WTC11 (cell line): Measurements from ENCODE around the gene PTPRN2. TPM values are rescaled to one million over a fixed set of nuclear protein-coding genes. Genes with fewer than 3 reads are reported as not detected.

Source experiments
- ATAC-seq: fragments of 200-7000 bp; cut with Tn5 transposase; 2 replicates; pipeline ENCODE4 v1.10.0; 2021; ENCODE audit warnings: mild to moderate bottlenecking, moderate library complexity
- CTCF ChIA-PET: fragments of 300-600 bp; sonication (Branson Sonifier 250); formaldehyde crosslinking; loops from one replicate; lab custom pipeline; 2021; ENCODE audit warnings: antibody characterized with exemption; lab: Charles Lee
- POLR2A ChIA-PET: fragments of 350-600 bp; sonication (Branson Sonifier 250); formaldehyde crosslinking; loops from one replicate; lab custom pipeline; 2021; ENCODE audit warnings: antibody characterized with exemption; lab: Charles Lee
- DNase-seq: peaks from one replicate; pipeline ENCODE4 v3.0.0; 2021; ENCODE audit warnings: low spot score
- H3K27ac Mint-ChIP-seq: 2 replicates; pipeline ENCODE4 v1.8.0; 2021; ENCODE audit warnings: mixed read lengths
- H3K27me3 Mint-ChIP-seq: 2 replicates; pipeline ENCODE4 v1.8.0; 2021; ENCODE audit warnings: low read depth, mild to moderate bottlenecking, moderate library complexity, mixed read lengths
- H3K36me3 Mint-ChIP-seq: 2 replicates; pipeline ENCODE4 v1.8.0; 2021; ENCODE audit warnings: mixed read lengths
- H3K4me1 Mint-ChIP-seq: 2 replicates; pipeline ENCODE4 v1.8.0; 2022; ENCODE audit warnings: mixed read lengths
- H3K4me3 Mint-ChIP-seq: 2 replicates; pipeline ENCODE4 v1.8.0; 2021; ENCODE audit warnings: mild to moderate bottlenecking, moderate library complexity, mixed read lengths
- H3K9me3 Mint-ChIP-seq: 2 replicates; pipeline ENCODE4 v1.8.0; 2021; ENCODE audit warnings: mixed read lengths
- ATF1 ChIP-seq: sonication (generic); formaldehyde crosslinking; IDR thresholded peaks from 2 replicates; pipeline ENCODE4 v1.8.1; 2023; ENCODE audit warnings: mild to moderate bottlenecking, moderate library complexity, missing genetic modification reagents
- ELF4 ChIP-seq: sonication (generic); formaldehyde crosslinking; IDR thresholded peaks from 2 replicates; pipeline ENCODE4 v1.8.1; 2022; ENCODE audit warnings: low read depth, mild to moderate bottlenecking, moderate library complexity, missing genetic modification reagents
- JAZF1 ChIP-seq: fragments of 250-450 bp; sonication (Bioruptor Pico); IDR thresholded peaks from 2 replicates; pipeline ENCODE4 v1.9.0; 2021; ENCODE audit warnings: moderate library complexity, mild to moderate bottlenecking, inconsistent platforms
- KAT7 ChIP-seq: sonication (generic); formaldehyde crosslinking; IDR thresholded peaks from 2 replicates; pipeline ENCODE4 v1.8.1; 2023; ENCODE audit warnings: missing genetic modification reagents, mild to moderate bottlenecking, borderline replicate concordance
- MYBL2 ChIP-seq: sonication (generic); formaldehyde crosslinking; IDR thresholded peaks from 2 replicates; pipeline ENCODE4 v1.8.1; 2023; ENCODE audit warnings: mild to moderate bottlenecking, moderate library complexity, missing genetic modification reagents
- NFE2L1 ChIP-seq: sonication (generic); formaldehyde crosslinking; IDR thresholded peaks from 2 replicates; pipeline ENCODE4 v1.8.1; 2023; ENCODE audit warnings: missing genetic modification reagents
- NR3C1 ChIP-seq: sonication (generic); formaldehyde crosslinking; conservative IDR thresholded peaks from 2 replicates; pipeline ENCODE4 v1.8.1; 2023; ENCODE audit warnings: low read depth, mild to moderate bottlenecking, missing genetic modification reagents
- RORB ChIP-seq: fragments of 250-450 bp; sonication (Bioruptor Pico); IDR thresholded peaks from 2 replicates; pipeline ENCODE4 v1.9.0; 2021; ENCODE audit warnings: mild to moderate bottlenecking
- SMAD3 ChIP-seq: sonication (generic); formaldehyde crosslinking; IDR thresholded peaks from 2 replicates; pipeline ENCODE4 v1.8.0; 2022; ENCODE audit warnings: missing genetic modification reagents, mild to moderate bottlenecking, borderline replicate concordance
- SOX15 ChIP-seq: fragments of 250-450 bp; sonication (Bioruptor Pico); IDR thresholded peaks from 2 replicates; pipeline ENCODE4 v1.9.0; 2021; ENCODE audit warnings: mild to moderate bottlenecking
- SP1 ChIP-seq: sonication (generic); formaldehyde crosslinking; conservative IDR thresholded peaks from 2 replicates; pipeline ENCODE4 v1.8.1; 2022; ENCODE audit warnings: missing genetic modification reagents
- TEAD4 ChIP-seq: sonication (generic); formaldehyde crosslinking; IDR thresholded peaks from 2 replicates; pipeline ENCODE4 v1.8.0; 2022; ENCODE audit warnings: mild to moderate bottlenecking, missing genetic modification reagents
- TP53 ChIP-seq: sonication (generic); formaldehyde crosslinking; IDR thresholded peaks from 2 replicates; pipeline ENCODE4 v1.8.1; 2023; ENCODE audit warnings: mild to moderate bottlenecking, missing genetic modification reagents
- ZNF219 ChIP-seq: sonication (generic); formaldehyde crosslinking; IDR thresholded peaks from 2 replicates; pipeline ENCODE4 v1.8.0; 2023; ENCODE audit warnings: missing genetic modification reagents, mild to moderate bottlenecking, borderline replicate concordance
- ZNF416 ChIP-seq: fragments of 250-450 bp; sonication (Bioruptor Pico); IDR thresholded peaks from 2 replicates; pipeline ENCODE4 v1.9.0; 2021; ENCODE audit warnings: mild to moderate bottlenecking, inconsistent platforms
- total RNA-seq: library from RNA; stranded (reverse); gene quantifications from 3 replicates; pipeline ENCODE4 v1.2.3, GENCODE V29; 2021
- TF ChIP-seq, protein P1 (sequence below): sonication (generic); formaldehyde crosslinking; IDR thresholded peaks from 2 replicates; pipeline ENCODE4 v1.8.0; 2022; ENCODE audit warnings: mild to moderate bottlenecking, missing genetic modification reagents
- TF ChIP-seq, protein P2 (sequence below): sonication (generic); formaldehyde crosslinking; IDR thresholded peaks from 2 replicates; pipeline ENCODE4 v1.8.1; 2022; ENCODE audit warnings: mild to moderate bottlenecking, missing genetic modification reagents, moderate library complexity, borderline replicate concordance
- TF ChIP-seq, protein P3 (sequence below): sonication (generic); formaldehyde crosslinking; conservative IDR thresholded peaks from 2 replicates; pipeline ENCODE4 v1.8.1; 2022; ENCODE audit warnings: mild to moderate bottlenecking, missing genetic modification reagents
- TF ChIP-seq, protein P4 (sequence below): sonication (generic); formaldehyde crosslinking; IDR thresholded peaks from 2 replicates; pipeline ENCODE4 v1.8.0; 2022; ENCODE audit warnings: mild to moderate bottlenecking, missing genetic modification reagents
- TF ChIP-seq, protein P5 (sequence below): fragments of 250-450 bp; sonication (Bioruptor Pico); IDR thresholded peaks from 2 replicates; pipeline ENCODE4 v1.9.0; 2021; ENCODE audit warnings: mild to moderate bottlenecking
- TF ChIP-seq, protein P6 (sequence below): sonication (generic); formaldehyde crosslinking; IDR thresholded peaks from 2 replicates; pipeline ENCODE4 v1.8.0; 2023; ENCODE audit warnings: missing genetic modification reagents

The PTPRN2 gene
- total RNA-seq, 1 experiment from 2014 or later, result 4.7 TPM

DNA sequence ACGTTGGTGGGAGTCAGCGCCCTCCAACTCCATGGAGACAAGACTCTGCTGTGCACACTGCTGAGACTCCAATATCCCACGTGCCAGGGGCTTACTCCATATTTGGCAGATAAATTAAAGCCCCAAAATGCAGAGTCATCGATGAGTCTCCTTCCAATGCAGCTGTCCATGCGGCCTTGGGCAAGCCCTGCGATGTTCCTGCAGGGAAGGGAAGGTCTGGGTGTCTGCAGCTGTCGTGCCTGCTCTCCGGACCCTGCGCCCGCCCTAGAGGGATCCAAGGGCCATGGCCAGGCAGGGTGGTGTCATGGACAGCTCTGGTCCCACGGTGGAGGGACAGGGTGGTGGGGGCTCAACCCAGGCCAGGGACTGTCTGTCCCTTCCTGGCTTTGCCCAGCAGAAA is 185.2 kb downstream of the PTPRN2 start:
- no peak overlapping the region for H3K27ac Mint-ChIP-seq
- POLR2A ChIA-PET, result no interaction called here
- H3K9me3 Mint-ChIP-seq, result peaks cover 18% of the 10 kb centered on the region
- H3K27me3 Mint-ChIP-seq, result no peaks in the 10 kb centered on the region
- TF ChIP-seq JAZF1 (CRISPR knock-in tag) (no peak), ELF4 (CRISPR knock-in tag) (no peak), SOX15 (no peak), ZNF219 (no peak), ZNF416 (no peak), ATF1 (CRISPR knock-in tag) (no peak), SP1 (CRISPR knock-in tag) (no peak), SMAD3 (no peak), NFE2L1 (CRISPR knock-in tag) (no peak)
- TF ChIP-seq, protein P1, sequence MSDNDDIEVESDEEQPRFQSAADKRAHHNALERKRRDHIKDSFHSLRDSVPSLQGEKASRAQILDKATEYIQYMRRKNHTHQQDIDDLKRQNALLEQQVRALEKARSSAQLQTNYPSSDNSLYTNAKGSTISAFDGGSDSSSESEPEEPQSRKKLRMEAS (CRISPR knock-in tag), result no peak
- TF ChIP-seq, protein P2, sequence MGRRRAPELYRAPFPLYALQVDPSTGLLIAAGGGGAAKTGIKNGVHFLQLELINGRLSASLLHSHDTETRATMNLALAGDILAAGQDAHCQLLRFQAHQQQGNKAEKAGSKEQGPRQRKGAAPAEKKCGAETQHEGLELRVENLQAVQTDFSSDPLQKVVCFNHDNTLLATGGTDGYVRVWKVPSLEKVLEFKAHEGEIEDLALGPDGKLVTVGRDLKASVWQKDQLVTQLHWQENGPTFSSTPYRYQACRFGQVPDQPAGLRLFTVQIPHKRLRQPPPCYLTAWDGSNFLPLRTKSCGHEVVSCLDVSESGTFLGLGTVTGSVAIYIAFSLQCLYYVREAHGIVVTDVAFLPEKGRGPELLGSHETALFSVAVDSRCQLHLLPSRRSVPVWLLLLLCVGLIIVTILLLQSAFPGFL, result no peak
- TF ChIP-seq, protein P3, sequence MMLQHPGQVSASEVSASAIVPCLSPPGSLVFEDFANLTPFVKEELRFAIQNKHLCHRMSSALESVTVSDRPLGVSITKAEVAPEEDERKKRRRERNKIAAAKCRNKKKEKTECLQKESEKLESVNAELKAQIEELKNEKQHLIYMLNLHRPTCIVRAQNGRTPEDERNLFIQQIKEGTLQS (CRISPR knock-in tag), result no peak
- TF ChIP-seq, protein P4, sequence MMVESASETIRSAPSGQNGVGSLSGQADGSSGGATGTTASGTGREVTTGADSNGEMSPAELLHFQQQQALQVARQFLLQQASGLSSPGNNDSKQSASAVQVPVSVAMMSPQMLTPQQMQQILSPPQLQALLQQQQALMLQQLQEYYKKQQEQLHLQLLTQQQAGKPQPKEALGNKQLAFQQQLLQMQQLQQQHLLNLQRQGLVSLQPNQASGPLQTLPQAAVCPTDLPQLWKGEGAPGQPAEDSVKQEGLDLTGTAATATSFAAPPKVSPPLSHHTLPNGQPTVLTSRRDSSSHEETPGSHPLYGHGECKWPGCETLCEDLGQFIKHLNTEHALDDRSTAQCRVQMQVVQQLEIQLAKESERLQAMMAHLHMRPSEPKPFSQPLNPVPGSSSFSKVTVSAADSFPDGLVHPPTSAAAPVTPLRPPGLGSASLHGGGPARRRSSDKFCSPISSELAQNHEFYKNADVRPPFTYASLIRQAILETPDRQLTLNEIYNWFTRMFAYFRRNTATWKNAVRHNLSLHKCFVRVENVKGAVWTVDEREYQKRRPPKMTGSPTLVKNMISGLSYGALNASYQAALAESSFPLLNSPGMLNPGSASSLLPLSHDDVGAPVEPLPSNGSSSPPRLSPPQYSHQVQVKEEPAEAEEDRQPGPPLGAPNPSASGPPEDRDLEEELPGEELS (CRISPR knock-in tag), result no peak
- TF ChIP-seq, protein P5, sequence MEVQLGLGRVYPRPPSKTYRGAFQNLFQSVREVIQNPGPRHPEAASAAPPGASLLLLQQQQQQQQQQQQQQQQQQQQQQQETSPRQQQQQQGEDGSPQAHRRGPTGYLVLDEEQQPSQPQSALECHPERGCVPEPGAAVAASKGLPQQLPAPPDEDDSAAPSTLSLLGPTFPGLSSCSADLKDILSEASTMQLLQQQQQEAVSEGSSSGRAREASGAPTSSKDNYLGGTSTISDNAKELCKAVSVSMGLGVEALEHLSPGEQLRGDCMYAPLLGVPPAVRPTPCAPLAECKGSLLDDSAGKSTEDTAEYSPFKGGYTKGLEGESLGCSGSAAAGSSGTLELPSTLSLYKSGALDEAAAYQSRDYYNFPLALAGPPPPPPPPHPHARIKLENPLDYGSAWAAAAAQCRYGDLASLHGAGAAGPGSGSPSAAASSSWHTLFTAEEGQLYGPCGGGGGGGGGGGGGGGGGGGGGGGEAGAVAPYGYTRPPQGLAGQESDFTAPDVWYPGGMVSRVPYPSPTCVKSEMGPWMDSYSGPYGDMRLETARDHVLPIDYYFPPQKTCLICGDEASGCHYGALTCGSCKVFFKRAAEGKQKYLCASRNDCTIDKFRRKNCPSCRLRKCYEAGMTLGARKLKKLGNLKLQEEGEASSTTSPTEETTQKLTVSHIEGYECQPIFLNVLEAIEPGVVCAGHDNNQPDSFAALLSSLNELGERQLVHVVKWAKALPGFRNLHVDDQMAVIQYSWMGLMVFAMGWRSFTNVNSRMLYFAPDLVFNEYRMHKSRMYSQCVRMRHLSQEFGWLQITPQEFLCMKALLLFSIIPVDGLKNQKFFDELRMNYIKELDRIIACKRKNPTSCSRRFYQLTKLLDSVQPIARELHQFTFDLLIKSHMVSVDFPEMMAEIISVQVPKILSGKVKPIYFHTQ, result no peak
- H3K4me3 Mint-ChIP-seq, result no peak overlapping the region
- no peak for DNase-seq
- peaks cover 7% of the 10 kb centered on the region for H3K36me3 Mint-ChIP-seq
- CTCF ChIA-PET, result no interaction called here
- ATAC-seq, result no peak
- H3K4me1 Mint-ChIP-seq, result peaks cover 15% of the 10 kb centered on the region

DNA sequence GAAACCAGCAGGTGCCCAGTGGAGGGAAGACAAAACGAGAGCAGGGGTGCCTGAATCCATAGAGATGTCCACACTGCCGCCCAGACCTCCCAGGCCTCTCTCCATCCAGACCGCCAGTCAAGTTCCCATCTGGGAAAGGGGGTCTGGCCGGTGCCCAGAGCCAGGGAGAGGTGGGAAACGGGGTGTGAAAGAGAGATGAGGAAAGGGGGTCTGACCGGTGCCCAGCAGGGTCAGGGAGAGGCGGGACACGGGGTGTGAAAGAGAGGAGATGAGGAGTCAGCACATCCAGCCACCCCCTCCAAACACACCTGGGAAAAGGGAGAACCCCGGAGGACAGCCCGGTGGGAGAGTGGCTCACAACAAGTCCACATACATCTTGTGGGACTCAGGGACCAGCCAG is 185.8 kb downstream of the PTPRN2 start:
- no peak for ATAC-seq
- DNase-seq, result no peak
- Mint-ChIP-seq H3K4me1 (peaks cover 21% of the 10 kb centered on the region), H3K4me3 (no peak overlapping the region), H3K27me3 (no peaks in the 10 kb centered on the region), H3K36me3 (peaks cover 7% of the 10 kb centered on the region), H3K9me3 (peaks cover 18% of the 10 kb centered on the region), H3K27ac (no peak overlapping the region)
- POLR2A ChIA-PET, result no interaction called here
- CTCF ChIA-PET, result interaction anchor here (1.7 kb wide), 1 partner anchor 11 kb away, joined by 4 read pairs; no protein-coding TSS in a partner anchor
- TF ChIP-seq, protein P6, sequence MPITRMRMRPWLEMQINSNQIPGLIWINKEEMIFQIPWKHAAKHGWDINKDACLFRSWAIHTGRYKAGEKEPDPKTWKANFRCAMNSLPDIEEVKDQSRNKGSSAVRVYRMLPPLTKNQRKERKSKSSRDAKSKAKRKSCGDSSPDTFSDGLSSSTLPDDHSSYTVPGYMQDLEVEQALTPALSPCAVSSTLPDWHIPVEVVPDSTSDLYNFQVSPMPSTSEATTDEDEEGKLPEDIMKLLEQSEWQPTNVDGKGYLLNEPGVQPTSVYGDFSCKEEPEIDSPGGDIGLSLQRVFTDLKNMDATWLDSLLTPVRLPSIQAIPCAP (CRISPR knock-in tag), result no peak
- TF ChIP-seq KAT7 (CRISPR knock-in tag) (no peak), RORB (CRISPR knock-in tag) (no peak), ZNF219 (no peak), TP53 (no peak), NR3C1 (CRISPR knock-in tag) (no peak), TEAD4 (CRISPR knock-in tag) (no peak), MYBL2 (no peak)
